OCI-LY7 (cell line): ENCODE measurements around the gene CST4. TPM values are rescaled to one million over a fixed set of nuclear protein-coding genes. Genes with fewer than 3 reads are reported as not detected.

Source experiments
- BruUV-seq: library from RNA; stranded (reverse); fragments of 400-500 nt; replicated peaks from 2 replicates; lab custom pipeline; 2021; lab: Mats Ljungman, UMichigan
- CTCF ChIA-PET: fragments of 300-600 bp; sonication (Branson Sonifier 250); formaldehyde crosslinking; loops from one replicate; lab custom pipeline; 2022; ENCODE audit warnings: antibody characterized with exemption; ENCODE audit not compliant: unreplicated experiment; lab: Charles Lee
- POLR2A ChIA-PET: fragments of 300-600 bp; sonication (Branson Sonifier 250); formaldehyde crosslinking; loops from one replicate; lab custom pipeline; 2022; ENCODE audit warnings: antibody characterized with exemption; lab: Charles Lee
- DNase-seq: peaks from one replicate; pipeline ENCODE4 v3.0.0-alpha.2; 2015; ENCODE audit warnings: low spot score
- H2AFZ ChIP-seq: fragments of 200-600 bp; sonication (generic), shearing (Covaris generic); 2 replicates; pipeline ENCODE4 v1.6.1; 2014; ENCODE audit warnings: mild to moderate bottlenecking, antibody characterized with exemption, low read length, moderate library complexity
- H3K27ac ChIP-seq: fragments of 200-600 bp; sonication (generic); 2 replicates; pipeline ENCODE4 v1.5.1; 2014; ENCODE audit warnings: mixed run types, low read depth, mild to moderate bottlenecking, moderate library complexity, low read length, inconsistent platforms; ENCODE audit not compliant: poor library complexity, severe bottlenecking
- H3K36me3 ChIP-seq: fragments of 200-600 bp; sonication (generic); 2 replicates; pipeline ENCODE4 v1.6.1; 2014; ENCODE audit warnings: mild to moderate bottlenecking, antibody characterized with exemption, low read length, moderate library complexity, mixed read lengths; ENCODE audit not compliant: insufficient read depth
- H3K4me1 ChIP-seq: fragments of 200-600 bp; sonication (generic); 2 replicates; pipeline ENCODE4 v1.5.1; 2014; ENCODE audit warnings: mild to moderate bottlenecking, low read length; ENCODE audit not compliant: insufficient read depth, poor library complexity, severe bottlenecking
- H3K4me2 ChIP-seq: fragments of 200-600 bp; sonication (generic); 2 replicates; pipeline ENCODE4 v1.6.1; 2014; ENCODE audit warnings: mild to moderate bottlenecking, low read length
- H3K4me3 ChIP-seq: fragments of 200-600 bp; sonication (generic); 2 replicates; pipeline ENCODE4 v1.5.1; 2014; ENCODE audit warnings: mild to moderate bottlenecking, low read depth, low read length; ENCODE audit not compliant: poor library complexity, severe bottlenecking
- H3K79me2 ChIP-seq: fragments of 200-600 bp; sonication (generic); 2 replicates; pipeline ENCODE4 v1.6.1; 2016; ENCODE audit warnings: low read depth, mild to moderate bottlenecking, low read length, moderate library complexity, mixed read lengths; ENCODE audit not compliant: insufficient read depth
- H3K9me2 ChIP-seq: fragments of 200-600 bp; sonication (generic); 2 replicates; pipeline ENCODE4 v1.6.1; 2016; ENCODE audit warnings: mild to moderate bottlenecking, low read length, mixed read lengths; ENCODE audit not compliant: insufficient read depth
- H3K9me3 ChIP-seq: fragments of 200-600 bp; sonication (generic); 2 replicates; pipeline ENCODE4 v1.6.1; 2014; ENCODE audit warnings: mild to moderate bottlenecking, mixed run types, low read length, mixed read lengths
- H4K20me1 ChIP-seq: fragments of 200-600 bp; sonication (generic); 2 replicates; pipeline ENCODE4 v1.6.1; 2014; ENCODE audit warnings: mild to moderate bottlenecking, antibody characterized with exemption, low read length, moderate library complexity, mixed read lengths; ENCODE audit not compliant: insufficient read depth
- EZH2phosphoT487 ChIP-seq: fragments of 200-600 bp; sonication (generic); IDR thresholded peaks from 2 replicates; pipeline ENCODE4 v1.6.1; 2018; ENCODE audit warnings: low read depth, borderline replicate concordance, mild to moderate bottlenecking, mixed run types, antibody characterized with exemption, low read length, moderate library complexity, mixed read lengths
- intact Hi-C: fragments of 100-400 bp; cut with micrococcal nuclease; formaldehyde crosslinking; loops from one replicate; pipeline ENCODE4 v1.10.0; 2022; ENCODE audit not compliant: unreplicated experiment
- total RNA-seq, 2 experiments: library from RNA; depleted of rRNA in 1 of 2; stranded (reverse); fragments of >200 nt in 1 of 2; shearing (Covaris generic) in 1 of 2; gene quantifications; 2 replicates each; pipeline ENCODE4 v1.2.3, GENCODE V29; 2014 to 2022
- TF ChIP-seq, protein P1 (sequence below): fragments of 200-600 bp; sonication (generic); conservative IDR thresholded peaks from 2 replicates; pipeline ENCODE4 v1.5.1; 2014; ENCODE audit warnings: mild to moderate bottlenecking, antibody characterized with exemption, low read length, moderate library complexity, mixed read lengths

Gene CST4
- total RNA-seq, 2 experiments from 2014 or later = not detected

DNA sequence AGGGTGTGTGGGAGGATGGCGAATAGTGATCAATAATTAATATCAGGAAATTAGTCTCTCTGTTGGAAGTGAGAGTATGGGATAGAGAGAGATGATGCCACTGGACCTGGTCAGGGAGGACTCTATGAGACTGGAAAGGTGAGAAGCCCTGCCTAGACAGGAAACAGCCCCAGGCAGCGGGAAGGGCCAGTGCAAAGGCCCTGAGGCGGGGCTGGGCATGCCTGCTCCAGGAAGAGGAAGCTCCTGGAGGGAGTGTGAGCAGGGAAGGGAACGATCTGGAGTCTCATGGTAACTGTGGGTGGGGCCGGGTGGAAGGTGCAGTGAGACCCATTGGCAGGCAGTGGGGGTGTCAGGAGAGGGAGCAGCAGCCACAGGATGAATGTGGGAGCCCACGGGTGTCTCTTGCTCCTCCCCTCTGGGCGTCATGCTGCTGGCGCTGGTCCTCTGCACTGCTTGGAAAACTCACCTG lies 49.3 kb downstream of the CST4 start:
- Histone ChIP-seq H3K9me2 (no peaks in the 10 kb centered on the region), H3K4me2 (no peak overlapping the region), H3K79me2 (no peaks in the 10 kb centered on the region), H4K20me1 (no peaks in the 10 kb centered on the region), H3K4me1 (no peaks in the 10 kb centered on the region), H3K9me3 (no peaks in the 10 kb centered on the region), H2AFZ (no peak overlapping the region), H3K36me3 (no peaks in the 10 kb centered on the region), H3K4me3 (no peak overlapping the region), H3K27ac (no peak overlapping the region)
- no peak for DNase-seq
- BruUV-seq = no TSS peak
- CTCF ChIA-PET = no interaction called here
- TF ChIP-seq EZH2phosphoT487 = no peak
- TF ChIP-seq, protein P1, sequence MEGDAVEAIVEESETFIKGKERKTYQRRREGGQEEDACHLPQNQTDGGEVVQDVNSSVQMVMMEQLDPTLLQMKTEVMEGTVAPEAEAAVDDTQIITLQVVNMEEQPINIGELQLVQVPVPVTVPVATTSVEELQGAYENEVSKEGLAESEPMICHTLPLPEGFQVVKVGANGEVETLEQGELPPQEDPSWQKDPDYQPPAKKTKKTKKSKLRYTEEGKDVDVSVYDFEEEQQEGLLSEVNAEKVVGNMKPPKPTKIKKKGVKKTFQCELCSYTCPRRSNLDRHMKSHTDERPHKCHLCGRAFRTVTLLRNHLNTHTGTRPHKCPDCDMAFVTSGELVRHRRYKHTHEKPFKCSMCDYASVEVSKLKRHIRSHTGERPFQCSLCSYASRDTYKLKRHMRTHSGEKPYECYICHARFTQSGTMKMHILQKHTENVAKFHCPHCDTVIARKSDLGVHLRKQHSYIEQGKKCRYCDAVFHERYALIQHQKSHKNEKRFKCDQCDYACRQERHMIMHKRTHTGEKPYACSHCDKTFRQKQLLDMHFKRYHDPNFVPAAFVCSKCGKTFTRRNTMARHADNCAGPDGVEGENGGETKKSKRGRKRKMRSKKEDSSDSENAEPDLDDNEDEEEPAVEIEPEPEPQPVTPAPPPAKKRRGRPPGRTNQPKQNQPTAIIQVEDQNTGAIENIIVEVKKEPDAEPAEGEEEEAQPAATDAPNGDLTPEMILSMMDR = no peak
- intact Hi-C loops = no loop called here
- POLR2A ChIA-PET = no interaction called here

GRCh38 chr20:23638309-23638708 lies 50.5 kb downstream of the CST4 start:
- intact Hi-C loops = no loop called here
- Histone ChIP-seq H3K4me1 (no peaks in the 10 kb centered on the region), H3K4me2 (no peak overlapping the region), H3K9me3 (no peaks in the 10 kb centered on the region), H3K4me3 (no peak overlapping the region), H3K36me3 (no peaks in the 10 kb centered on the region), H4K20me1 (no peaks in the 10 kb centered on the region), H3K79me2 (no peaks in the 10 kb centered on the region), H3K27ac (no peak overlapping the region), H3K9me2 (no peaks in the 10 kb centered on the region), H2AFZ (no peak overlapping the region)
- no peak for DNase-seq
- ChIA-PET CTCF (no interaction called here), POLR2A (no interaction called here)
- BruUV-seq = no TSS peak
- no peak for TF ChIP-seq EZH2phosphoT487
- TF ChIP-seq, protein P1 = no peak

- Histone ChIP-seq H3K79me2 (no peaks in the 10 kb centered on the region), H3K9me2 (no peaks in the 10 kb centered on the region), H3K4me3 (no peak within 1 kb of the TSS), H3K4me2 (no peak within 1 kb of the TSS), H3K27ac (no peak within 1 kb of the TSS), H3K36me3 (no peaks in the 10 kb centered on the region), H3K4me1 (no peaks in the 10 kb centered on the region), H2AFZ (no peak within 1 kb of the TSS), H4K20me1 (no peaks in the 10 kb centered on the region), H3K9me3 (no peaks in the 10 kb centered on the region)
- intact Hi-C loops = no loop called here
- ChIA-PET POLR2A (no interaction called here), CTCF (no interaction called here)
- DNase-seq = no peak
- TF ChIP-seq, protein P1 = no peak
- no peak for TF ChIP-seq EZH2phosphoT487
- BruUV-seq = no TSS peak
Measured at GRCh38 chr20:23637282-23638221, 51.3 kb downstream of the CST4 start, which contains the start of gene CST3. CST3 (minus strand) TSS chr20:23637955; CDS start chr20:23637862, 93 bp downstream.
